NCI-H2227 (cell line): ENCODE data around the gene CDKN2AIP.
A peak's percentile ranks its signal among the peaks of the same experiment; 100 is the strongest.
"Not testable (repeated sequence)": the region's sequence is repeated elsewhere in the genome, so short reads cannot be mapped to it uniquely, and the experiment has no call there.

Experiments used
- DNase-seq: peaks from one replicate; lab custom pipeline; 2025; ENCODE audit not compliant: unreplicated experiment; lab: John Stamatoyannopoulos, UW

CDKN2AIP gene

GRCh38 chr4:183412821-183413220 lies 31.6 kb upstream of the CDKN2AIP start:
- no peak for DNase-seq

GRCh38 chr4:183413234-183414200 lies 30.9 kb upstream of the CDKN2AIP start:
- DNase-seq: no peak

- DNase-seq: peak; percentile 49
These were observed 27.3 kb upstream of the CDKN2AIP start for GRCh38 chr4:183416879-183417755.

GRCh38 chr4:183422962-183423631 lies 21.3 kb upstream of the CDKN2AIP start:
- no peak for DNase-seq

- no peak for DNase-seq
These were observed 20.2 kb upstream of the CDKN2AIP start for GRCh38 chr4:183424109-183424744.

- DNase-seq: no peak
These were observed 17.9 kb upstream of the CDKN2AIP start for GRCh38 chr4:183426507-183426906.

- no peak for DNase-seq
These were observed 14.9 kb upstream of the CDKN2AIP start for GRCh38 chr4:183429489-183429888.

GRCh38 chr4:183430317-183430993 lies 14.0 kb upstream of the CDKN2AIP start:
- no peak for DNase-seq

GRCh38 chr4:183430994-183431347 lies 13.5 kb upstream of the CDKN2AIP start:
- no peak for DNase-seq

- DNase-seq: no peak
These were observed 12.8 kb upstream of the CDKN2AIP start for GRCh38 chr4:183431614-183432013.

GRCh38 chr4:183433183-183433582 lies 11.3 kb upstream of the CDKN2AIP start:
- not testable (repeated sequence) for DNase-seq

- DNase-seq: no peak
These were observed 10.2 kb upstream of the CDKN2AIP start for GRCh38 chr4:183434264-183434663.

- DNase-seq: peak; percentile 72
These were observed 9.7 kb upstream of the CDKN2AIP start for GRCh38 chr4:183434666-183435190.

- DNase-seq: peak; percentile 26
These were observed 8.6 kb upstream of the CDKN2AIP start for GRCh38 chr4:183435803-183436202.

GRCh38 chr4:183436417-183436816 lies 8.0 kb upstream of the CDKN2AIP start:
- peak; percentile 3 for DNase-seq

GRCh38 chr4:183437452-183437851 lies 7.0 kb upstream of the CDKN2AIP start:
- DNase-seq: no peak

GRCh38 chr4:183438458-183439113 lies 5.8 kb upstream of the CDKN2AIP start:
- no peak for DNase-seq

- no peak for DNase-seq
These were observed 3.2 kb upstream of the CDKN2AIP start for GRCh38 chr4:183441276-183441675.

GRCh38 chr4:183443655-183444213 lies 702 bp upstream of the CDKN2AIP start:
- DNase-seq: peak; percentile 78
